ENCODE data around the gene GMDS. TPM values are rescaled to one million over a fixed set of nuclear protein-coding genes. Genes with fewer than 3 reads are reported as not detected.

GMDS gene
- total and polyA plus RNA-seq, 2 of the 4 experiments (the other 2 are of a cell fraction) = 7.3 to 21.9 TPM

DNA sequence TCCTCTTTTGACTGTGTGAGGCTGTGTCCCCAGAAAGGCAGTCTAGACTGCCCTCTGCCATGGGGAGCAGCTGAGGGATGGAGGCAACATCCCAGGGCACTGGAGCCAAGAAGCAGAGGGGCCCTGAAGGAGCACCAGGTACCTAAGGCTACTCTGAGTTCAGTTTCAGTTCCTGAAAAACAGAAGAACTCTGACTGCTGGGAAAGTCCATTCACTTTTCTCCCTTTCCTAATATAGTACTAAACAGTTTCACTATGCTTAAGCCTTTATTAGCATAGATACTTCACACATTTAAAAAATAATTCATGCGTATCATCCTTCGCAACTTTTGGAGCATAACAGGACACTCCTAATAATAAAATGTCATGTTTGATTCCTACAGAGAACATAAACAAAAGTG is 505.7 kb downstream of the GMDS start:
- Histone ChIP-seq H2AFZ (replicated peaks; ENCODE audit: low read length, poor library complexity) (peak overlapping the region; percentile 50), H3K56ac (ENCODE audit: extremely low read depth, insufficient read depth, low read length) (no peak overlapping the region), H4K20me1 (ENCODE audit: insufficient read depth, low read length) (no peaks in the 10 kb centered on the region), H3K36me3 (ENCODE audit: control insufficient read depth, insufficient read depth, low read length) (no peaks in the 10 kb centered on the region), H2BK20ac (ENCODE audit: low read depth, low read length) (no peak overlapping the region), H3K9me1 (ENCODE audit: insufficient read depth, low read length) (peaks cover 8% of the 10 kb centered on the region), H2BK15ac (ENCODE audit: low read depth, low read length) (no peak overlapping the region), H2AK5ac (ENCODE audit: low read depth, low read length) (no peak overlapping the region), H2BK5ac (ENCODE audit: low read depth, low read length, poor library complexity, severe bottlenecking) (no peak overlapping the region), H2AK9ac (replicated peaks; ENCODE audit: low read depth, low read length, poor library complexity) (no peak overlapping the region), H3K4ac (ENCODE audit: low read depth, low read length) (no peak overlapping the region), H3K23ac (ENCODE audit: low read depth, low read length) (no peak overlapping the region), H3K18ac (ENCODE audit: low read depth, low read length) (no peak overlapping the region), H2BK120ac (ENCODE audit: low read depth, low read length) (no peak overlapping the region), H3K4me2 (ENCODE audit: low read depth, low read length) (no peak overlapping the region), H3K27me3 (ENCODE audit: control insufficient read depth, insufficient read depth, low read length) (no peaks in the 10 kb centered on the region), H3K4me3 (ENCODE audit: insufficient read depth, low read depth, low read length) (no peak overlapping the region), H3K9me3 (ENCODE audit: control insufficient read depth, insufficient read depth, low read length) (no peaks in the 10 kb centered on the region), H4K91ac (ENCODE audit: insufficient read depth, low read depth, low read length) (no peak overlapping the region), H3K27ac (ENCODE audit: insufficient read depth, low read length) (no peak overlapping the region), H4K8ac (ENCODE audit: low read depth in 2 of 2, low read length in 2 of 2) (no peak overlapping the region), H3K79me1 (ENCODE audit: low read depth in 1 of 2, low read length in 2 of 2) (no peaks in the 10 kb centered on the region), H3K4me1 (ENCODE audit: control insufficient read depth, insufficient read depth, low read length) (no peaks in the 10 kb centered on the region), H3K9ac (ENCODE audit: low read depth, low read length) (no peak overlapping the region), H4K5ac (ENCODE audit: low read depth, low read length) (no peak overlapping the region), H3K14ac (replicated peaks; ENCODE audit: low read depth, low read length) (no peak overlapping the region)
- in situ Hi-C loops (cut with MboI; ENCODE audit: low sequenced_read_pairs) = no loop called here
- ATAC-seq (ENCODE audit: low read depth) (no peak), DNase-seq (no peak)
- WGBS, 2 experiments (ENCODE audit: extremely low coverage in 2 of 2, insufficient read length in 1 of 2) = no CpG with 5 or more reads among the region's 2 CpGs
- TF ChIP-seq, protein P1, sequence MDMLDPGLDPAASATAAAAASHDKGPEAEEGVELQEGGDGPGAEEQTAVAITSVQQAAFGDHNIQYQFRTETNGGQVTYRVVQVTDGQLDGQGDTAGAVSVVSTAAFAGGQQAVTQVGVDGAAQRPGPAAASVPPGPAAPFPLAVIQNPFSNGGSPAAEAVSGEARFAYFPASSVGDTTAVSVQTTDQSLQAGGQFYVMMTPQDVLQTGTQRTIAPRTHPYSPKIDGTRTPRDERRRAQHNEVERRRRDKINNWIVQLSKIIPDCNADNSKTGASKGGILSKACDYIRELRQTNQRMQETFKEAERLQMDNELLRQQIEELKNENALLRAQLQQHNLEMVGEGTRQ (IDR thresholded peaks at IDR 0.05; ENCODE audit: low read depth, low read length) = no peak
- no peak for TF ChIP-seq CEBPB (IDR thresholded peaks at IDR 0.05; ENCODE audit: low read depth, low read length)
- intact Hi-C loops (cut with micrococcal nuclease) = no loop called here
- CTCF ChIA-PET = no interaction called here
- dilution Hi-C loops (cut with HindIII; ENCODE audit: low sequenced_read_pairs, unreplicated experiment) = no loop called here
- POLR2A ChIA-PET (ENCODE audit: unreplicated experiment) = no interaction called here
- no TSS peak for BruUV-seq (replicated peaks)
